ENCODE data around the gene DNAH7. TPM values are rescaled to one million over a fixed set of nuclear protein-coding genes. Genes with fewer than 3 reads are reported as not detected.

The DNAH7 gene
- total and polyA plus RNA-seq, 2 donors from 2014 or later, result 3.8 to 15.7 TPM

DNA sequence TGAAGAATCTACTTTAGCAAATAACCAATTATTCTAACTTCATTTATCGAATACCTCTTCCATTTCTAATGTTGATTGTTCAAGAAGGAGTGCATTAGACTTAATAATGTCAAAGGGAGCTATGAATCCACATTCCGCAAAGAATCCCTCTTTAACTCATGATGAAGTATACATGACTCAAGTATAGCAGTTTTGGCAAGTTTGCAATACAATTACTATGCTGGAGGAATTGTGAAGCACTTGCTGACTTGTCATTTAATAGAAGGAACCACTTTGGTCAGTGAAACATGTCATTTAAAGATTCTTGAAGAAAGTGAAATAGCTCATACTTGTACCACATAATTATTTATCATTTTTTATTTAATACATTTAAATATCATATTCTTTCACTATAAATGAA is 286.5 kb downstream of the DNAH7 start:
- no peak overlapping the region for H3K4me3 ChIP-seq (ENCODE audit: low read length in 3 of 3)
- H3K9ac ChIP-seq (ENCODE audit: low read length in 3 of 3), result no peak overlapping the region
- TF ChIP-seq, protein P1, sequence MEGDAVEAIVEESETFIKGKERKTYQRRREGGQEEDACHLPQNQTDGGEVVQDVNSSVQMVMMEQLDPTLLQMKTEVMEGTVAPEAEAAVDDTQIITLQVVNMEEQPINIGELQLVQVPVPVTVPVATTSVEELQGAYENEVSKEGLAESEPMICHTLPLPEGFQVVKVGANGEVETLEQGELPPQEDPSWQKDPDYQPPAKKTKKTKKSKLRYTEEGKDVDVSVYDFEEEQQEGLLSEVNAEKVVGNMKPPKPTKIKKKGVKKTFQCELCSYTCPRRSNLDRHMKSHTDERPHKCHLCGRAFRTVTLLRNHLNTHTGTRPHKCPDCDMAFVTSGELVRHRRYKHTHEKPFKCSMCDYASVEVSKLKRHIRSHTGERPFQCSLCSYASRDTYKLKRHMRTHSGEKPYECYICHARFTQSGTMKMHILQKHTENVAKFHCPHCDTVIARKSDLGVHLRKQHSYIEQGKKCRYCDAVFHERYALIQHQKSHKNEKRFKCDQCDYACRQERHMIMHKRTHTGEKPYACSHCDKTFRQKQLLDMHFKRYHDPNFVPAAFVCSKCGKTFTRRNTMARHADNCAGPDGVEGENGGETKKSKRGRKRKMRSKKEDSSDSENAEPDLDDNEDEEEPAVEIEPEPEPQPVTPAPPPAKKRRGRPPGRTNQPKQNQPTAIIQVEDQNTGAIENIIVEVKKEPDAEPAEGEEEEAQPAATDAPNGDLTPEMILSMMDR (IDR thresholded peaks at IDR 0.05; ENCODE audit: borderline replicate concordance, extremely low read depth, insufficient read depth), result no peak
- no peaks in the 10 kb centered on the region for H3K36me3 ChIP-seq (ENCODE audit: control insufficient read depth in 2 of 3, insufficient read depth in 3 of 3, low read length in 3 of 3)
- FAIRE-seq (no peak), DNase-seq (no peak)
- intact Hi-C loops (cut with DNase I), result no loop called here
- no peaks in the 10 kb centered on the region for H3K4me1 ChIP-seq (ENCODE audit: control insufficient read depth in 2 of 3, insufficient read depth in 2 of 3, low read depth in 1 of 3, low read length in 3 of 3)
- H3K27me3 ChIP-seq (ENCODE audit: control insufficient read depth, insufficient read depth, low read length), result no peaks in the 10 kb centered on the region
- no peaks in the 10 kb centered on the region for H3K9me3 ChIP-seq (ENCODE audit: control insufficient read depth in 2 of 3, insufficient read depth in 1 of 3, low read length in 3 of 3)
- H3K27ac ChIP-seq (ENCODE audit: low read depth in 2 of 2, low read length in 2 of 2), result no peak overlapping the region

DNA sequence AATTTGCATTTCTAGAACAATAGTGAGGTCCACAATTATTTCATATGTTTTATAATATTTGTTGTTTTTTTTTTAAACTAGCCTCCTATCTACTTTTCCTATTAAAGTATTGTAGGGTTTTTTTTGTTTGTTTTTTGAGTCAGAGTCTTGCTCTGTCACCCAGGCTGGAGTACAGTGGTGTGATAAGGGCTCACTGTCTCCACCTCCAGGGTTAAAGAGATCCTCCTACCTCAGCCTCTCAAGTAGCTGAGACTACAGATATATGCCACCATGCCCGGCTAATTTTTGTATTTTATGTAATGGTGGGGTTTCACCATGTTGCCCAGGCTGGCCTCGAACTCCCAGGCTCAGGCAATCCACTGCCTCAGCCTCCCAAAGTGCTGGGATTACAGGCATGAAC is 289.1 kb downstream of the DNAH7 start:
- FAIRE-seq, result no peak

DNA sequence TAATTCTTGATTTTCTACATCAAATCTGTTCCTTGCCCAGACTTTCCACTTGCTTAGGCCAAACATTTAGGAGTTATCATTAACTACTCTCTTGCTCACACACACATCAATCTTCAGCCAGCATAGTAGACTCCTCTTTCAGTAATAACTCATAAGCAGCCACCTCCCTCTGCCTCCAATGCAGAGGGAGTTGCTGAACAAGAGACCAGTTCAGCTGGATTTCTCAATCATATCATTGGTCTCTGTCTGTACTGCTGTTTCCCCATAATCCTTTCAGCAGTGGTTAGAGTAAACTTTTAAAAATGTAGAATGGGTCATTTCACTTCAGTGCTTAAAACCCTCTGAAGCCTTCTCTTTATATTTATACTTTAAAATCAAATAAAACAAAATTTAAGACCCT is 298.7 kb downstream of the DNAH7 start:
- H3K27me3 ChIP-seq (ENCODE audit: control insufficient read depth, insufficient read depth, low read length), result no peaks in the 10 kb centered on the region
- H3K9me3 ChIP-seq (ENCODE audit: control insufficient read depth in 2 of 3, insufficient read depth in 1 of 3, low read length in 3 of 3), result peaks cover 0 to 4% (median 0%) of the 10 kb centered on the region in 3 donors
- TF ChIP-seq, protein P1 (IDR thresholded peaks at IDR 0.05; ENCODE audit: borderline replicate concordance, extremely low read depth, insufficient read depth), result no peak
- H3K4me3 ChIP-seq (ENCODE audit: low read length in 3 of 3), result no peak overlapping the region
- H3K27ac ChIP-seq (ENCODE audit: low read depth in 2 of 2, low read length in 2 of 2), result no peak overlapping the region
- intact Hi-C loops (cut with DNase I), result no loop called here
- FAIRE-seq (no peak), DNase-seq (no peak)
- H3K4me1 ChIP-seq (ENCODE audit: control insufficient read depth in 2 of 3, insufficient read depth in 2 of 3, low read depth in 1 of 3, low read length in 3 of 3), result no peaks in the 10 kb centered on the region
- no peak overlapping the region for H3K9ac ChIP-seq (ENCODE audit: low read length in 3 of 3)
- H3K36me3 ChIP-seq (ENCODE audit: control insufficient read depth in 2 of 3, insufficient read depth in 3 of 3, low read length in 3 of 3), result no peaks in the 10 kb centered on the region

More for the DNA sequence above, 289.1 kb downstream of the DNAH7 start:
- TF ChIP-seq, protein P1 (IDR thresholded peaks at IDR 0.05; ENCODE audit: borderline replicate concordance, extremely low read depth, insufficient read depth), result no peak
- no peak overlapping the region for H3K27ac ChIP-seq (ENCODE audit: low read depth in 2 of 2, low read length in 2 of 2)
- no peaks in the 10 kb centered on the region for H3K4me1 ChIP-seq (ENCODE audit: control insufficient read depth in 2 of 3, insufficient read depth in 2 of 3, low read depth in 1 of 3, low read length in 3 of 3)
- peaks cover 0 to 2% (median 0%) of the 10 kb centered on the region in 3 donors for H3K36me3 ChIP-seq (ENCODE audit: control insufficient read depth in 2 of 3, insufficient read depth in 3 of 3, low read length in 3 of 3)
- no peak overlapping the region for H3K9ac ChIP-seq (ENCODE audit: low read length in 3 of 3)
- H3K27me3 ChIP-seq (ENCODE audit: control insufficient read depth, insufficient read depth, low read length), result no peaks in the 10 kb centered on the region
- H3K4me3 ChIP-seq (ENCODE audit: low read length in 3 of 3), result no peak overlapping the region
- H3K9me3 ChIP-seq (ENCODE audit: control insufficient read depth in 2 of 3, insufficient read depth in 1 of 3, low read length in 3 of 3), result no peaks in the 10 kb centered on the region
- intact Hi-C loops (cut with DNase I), result no loop called here
- no peak for DNase-seq

DNA sequence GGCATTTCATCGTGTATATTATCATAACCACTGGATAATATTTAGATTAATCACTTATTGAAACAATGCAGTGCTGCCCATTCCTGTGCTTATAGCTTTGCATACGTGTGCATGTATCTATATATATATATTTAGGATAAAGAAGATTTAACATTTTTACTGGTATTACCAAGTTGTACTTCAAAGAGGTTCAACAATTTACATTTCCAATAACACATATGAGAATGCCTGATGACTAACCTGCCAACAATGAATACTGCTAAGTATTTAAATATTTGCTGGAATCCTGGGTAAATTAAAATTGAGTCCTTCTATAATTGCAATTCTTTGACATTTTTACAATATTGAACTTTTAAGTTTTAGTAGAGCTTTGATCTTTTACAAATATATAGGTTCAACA is 300.2 kb downstream of the DNAH7 start:
- TF ChIP-seq, protein P1 (IDR thresholded peaks at IDR 0.05; ENCODE audit: borderline replicate concordance, extremely low read depth, insufficient read depth), result no peak
- DNase-seq, result no peak
- no peaks in the 10 kb centered on the region for H3K36me3 ChIP-seq (ENCODE audit: control insufficient read depth in 2 of 3, insufficient read depth in 3 of 3, low read length in 3 of 3)
- H3K4me1 ChIP-seq (ENCODE audit: control insufficient read depth in 2 of 3, insufficient read depth in 2 of 3, low read depth in 1 of 3, low read length in 3 of 3), result no peaks in the 10 kb centered on the region
- no peaks in the 10 kb centered on the region for H3K27me3 ChIP-seq (ENCODE audit: control insufficient read depth, insufficient read depth, low read length)
- no peak for FAIRE-seq
- no peak overlapping the region for H3K9ac ChIP-seq (ENCODE audit: low read length in 3 of 3)
- intact Hi-C loops (cut with DNase I), result no loop called here
- H3K9me3 ChIP-seq (ENCODE audit: control insufficient read depth in 2 of 3, insufficient read depth in 1 of 3, low read length in 3 of 3), result peaks cover 0 to 11% (median 0%) of the 10 kb centered on the region in 3 donors
- H3K4me3 ChIP-seq (ENCODE audit: low read length in 3 of 3), result no peak overlapping the region
- no peak overlapping the region for H3K27ac ChIP-seq (ENCODE audit: low read depth in 2 of 2, low read length in 2 of 2)

Measured in kidney (tissue), 14 donors.